ENCODE data around the gene AGBL3. TPM values are rescaled to one million over a fixed set of nuclear protein-coding genes. Genes with fewer than 3 reads are reported as not detected.

AGBL3 gene
- 0.97 and 3.5 TPM in 2 replicates for total RNA-seq (2014; rRNA removed; shearing (Covaris generic); ENCODE audit: low replicate concordance)

GRCh38 chr7:134986363-134987251 lies at the start of gene AGBL3:
Gene AGBL3, plus strand, starts transcription at chr7:134986508. Its CDS starts 1,426 bp downstream, at chr7:134987934.
- no peaks in the 10 kb centered on the region for H3K9me2 ChIP-seq (replicated peaks; ENCODE audit: insufficient read depth, low read length)
- H3K9ac ChIP-seq (ENCODE audit: low read length), result peak within 1 kb of the TSS; percentile 82
- DNase-seq, result peak; percentile 95
- H3K27me3 ChIP-seq (ENCODE audit: low read length), result no peaks in the 10 kb centered on the region
- peak within 1 kb of the TSS; percentile 93 for H2AFZ ChIP-seq (ENCODE audit: low read length)
- H3K4me1 ChIP-seq (ENCODE audit: low read length), result peaks cover 32% of the 10 kb centered on the region
- H3K4me3 ChIP-seq (ENCODE audit: low read length), result peak within 1 kb of the TSS; percentile 78
- peaks cover 18% of the 10 kb centered on the region for H3K79me2 ChIP-seq (ENCODE audit: low read length)
- no peaks in the 10 kb centered on the region for H3K36me3 ChIP-seq (ENCODE audit: insufficient read depth, low read length)
- H3K9me3 ChIP-seq (ENCODE audit: low read length), result no peaks in the 10 kb centered on the region
- peak within 1 kb of the TSS; percentile 83 for H3K4me2 ChIP-seq (ENCODE audit: low read depth, low read length, poor library complexity, severe bottlenecking)
- H3K27ac ChIP-seq (ENCODE audit: low read length), result no peak within 1 kb of the TSS
- H4K20me1 ChIP-seq (ENCODE audit: insufficient read depth, low read depth, low read length), result no peaks in the 10 kb centered on the region

GRCh38 chr7:134936893-134937510 lies 49.3 kb upstream of the AGBL3 start:
- Histone ChIP-seq H4K20me1 (ENCODE audit: insufficient read depth, low read depth, low read length) (no peaks in the 10 kb centered on the region), H3K4me2 (ENCODE audit: low read depth, low read length, poor library complexity, severe bottlenecking) (no peak overlapping the region), H3K27ac (ENCODE audit: low read length) (no peak overlapping the region), H3K9me2 (replicated peaks; ENCODE audit: insufficient read depth, low read length) (no peaks in the 10 kb centered on the region), H3K4me1 (ENCODE audit: low read length) (peaks cover 34% of the 10 kb centered on the region), H3K36me3 (ENCODE audit: insufficient read depth, low read length) (no peaks in the 10 kb centered on the region), H3K27me3 (ENCODE audit: low read length) (no peaks in the 10 kb centered on the region), H2AFZ (ENCODE audit: low read length) (0 out of 2 replicates have a peak overlapping the region, but pooled peaks have one; percentile 55), H3K9ac (ENCODE audit: low read length) (no peak overlapping the region), H3K4me3 (ENCODE audit: low read length) (no peak overlapping the region), H3K9me3 (ENCODE audit: low read length) (no peaks in the 10 kb centered on the region), H3K79me2 (ENCODE audit: low read length) (no peaks in the 10 kb centered on the region)
- DNase-seq, result no peak

GRCh38 chr7:134938141-134938540 lies 48.2 kb upstream of the AGBL3 start:
- H3K4me3 ChIP-seq (ENCODE audit: low read length), result peak overlapping the region; percentile 26; the same call in 1 of the 2 replicates
- H2AFZ ChIP-seq (ENCODE audit: low read length), result peak overlapping the region; percentile 55; the same call in 1 of the 2 replicates
- H3K27ac ChIP-seq (ENCODE audit: low read length), result no peak overlapping the region
- no peak overlapping the region for H3K9ac ChIP-seq (ENCODE audit: low read length)
- H3K4me2 ChIP-seq (ENCODE audit: low read depth, low read length, poor library complexity, severe bottlenecking), result peak overlapping the region; percentile 48
- H3K9me2 ChIP-seq (replicated peaks; ENCODE audit: insufficient read depth, low read length), result no peaks in the 10 kb centered on the region
- H3K27me3 ChIP-seq (ENCODE audit: low read length), result no peaks in the 10 kb centered on the region
- H3K79me2 ChIP-seq (ENCODE audit: low read length), result no peaks in the 10 kb centered on the region
- H3K9me3 ChIP-seq (ENCODE audit: low read length), result no peaks in the 10 kb centered on the region
- H3K4me1 ChIP-seq (ENCODE audit: low read length), result peaks cover 24% of the 10 kb centered on the region
- no peak for DNase-seq
- H4K20me1 ChIP-seq (ENCODE audit: insufficient read depth, low read depth, low read length), result no peaks in the 10 kb centered on the region
- H3K36me3 ChIP-seq (ENCODE audit: insufficient read depth, low read length), result no peaks in the 10 kb centered on the region

- Histone ChIP-seq H3K27ac (ENCODE audit: low read length) (no peak overlapping the region), H3K4me3 (ENCODE audit: low read length) (no peak overlapping the region), H3K9ac (ENCODE audit: low read length) (no peak overlapping the region), H3K36me3 (ENCODE audit: insufficient read depth, low read length) (no peaks in the 10 kb centered on the region), H3K27me3 (ENCODE audit: low read length) (no peaks in the 10 kb centered on the region), H3K9me3 (ENCODE audit: low read length) (no peaks in the 10 kb centered on the region), H2AFZ (ENCODE audit: low read length) (no peak overlapping the region), H3K4me1 (ENCODE audit: low read length) (peaks cover 14% of the 10 kb centered on the region), H3K79me2 (ENCODE audit: low read length) (no peaks in the 10 kb centered on the region), H4K20me1 (ENCODE audit: insufficient read depth, low read depth, low read length) (no peaks in the 10 kb centered on the region), H3K4me2 (ENCODE audit: low read depth, low read length, poor library complexity, severe bottlenecking) (no peak overlapping the region), H3K9me2 (replicated peaks; ENCODE audit: insufficient read depth, low read length) (no peaks in the 10 kb centered on the region)
- no peak for DNase-seq
Measured at GRCh38 chr7:134939136-134939535, 47.2 kb upstream of the AGBL3 start.

GRCh38 chr7:134940729-134941128 lies 45.6 kb upstream of the AGBL3 start:
- Histone ChIP-seq H3K79me2 (ENCODE audit: low read length) (no peaks in the 10 kb centered on the region), H3K4me2 (ENCODE audit: low read depth, low read length, poor library complexity, severe bottlenecking) (no peak overlapping the region), H3K36me3 (ENCODE audit: insufficient read depth, low read length) (no peaks in the 10 kb centered on the region), H4K20me1 (ENCODE audit: insufficient read depth, low read depth, low read length) (no peaks in the 10 kb centered on the region), H2AFZ (ENCODE audit: low read length) (no peak overlapping the region), H3K9me2 (replicated peaks; ENCODE audit: insufficient read depth, low read length) (no peaks in the 10 kb centered on the region), H3K4me3 (ENCODE audit: low read length) (no peak overlapping the region), H3K27me3 (ENCODE audit: low read length) (no peaks in the 10 kb centered on the region), H3K27ac (ENCODE audit: low read length) (no peak overlapping the region), H3K9ac (ENCODE audit: low read length) (no peak overlapping the region), H3K4me1 (ENCODE audit: low read length) (peaks cover 14% of the 10 kb centered on the region), H3K9me3 (ENCODE audit: low read length) (no peaks in the 10 kb centered on the region)
- no peak for DNase-seq

GRCh38 chr7:134941185-134941900 lies 45.0 kb upstream of the AGBL3 start:
- Histone ChIP-seq H3K27me3 (ENCODE audit: low read length) (no peaks in the 10 kb centered on the region), H3K27ac (ENCODE audit: low read length) (no peak overlapping the region), H3K9ac (ENCODE audit: low read length) (no peak overlapping the region), H3K4me1 (ENCODE audit: low read length) (peaks cover 15% of the 10 kb centered on the region), H3K4me2 (ENCODE audit: low read depth, low read length, poor library complexity, severe bottlenecking) (no peak overlapping the region), H3K9me3 (ENCODE audit: low read length) (no peaks in the 10 kb centered on the region), H3K4me3 (ENCODE audit: low read length) (no peak overlapping the region), H3K36me3 (ENCODE audit: insufficient read depth, low read length) (no peaks in the 10 kb centered on the region), H3K9me2 (replicated peaks; ENCODE audit: insufficient read depth, low read length) (no peaks in the 10 kb centered on the region), H3K79me2 (ENCODE audit: low read length) (no peaks in the 10 kb centered on the region), H4K20me1 (ENCODE audit: insufficient read depth, low read depth, low read length) (no peaks in the 10 kb centered on the region), H2AFZ (ENCODE audit: low read length) (no peak overlapping the region)
- DNase-seq, result no peak

- Histone ChIP-seq H2AFZ (ENCODE audit: low read length) (no peak overlapping the region), H3K4me3 (ENCODE audit: low read length) (no peak overlapping the region), H3K36me3 (ENCODE audit: insufficient read depth, low read length) (no peaks in the 10 kb centered on the region), H4K20me1 (ENCODE audit: insufficient read depth, low read depth, low read length) (no peaks in the 10 kb centered on the region), H3K27me3 (ENCODE audit: low read length) (no peaks in the 10 kb centered on the region), H3K4me1 (ENCODE audit: low read length) (peaks cover 17% of the 10 kb centered on the region), H3K4me2 (ENCODE audit: low read depth, low read length, poor library complexity, severe bottlenecking) (no peak overlapping the region), H3K27ac (ENCODE audit: low read length) (no peak overlapping the region), H3K9ac (ENCODE audit: low read length) (no peak overlapping the region), H3K79me2 (ENCODE audit: low read length) (no peaks in the 10 kb centered on the region), H3K9me2 (replicated peaks; ENCODE audit: insufficient read depth, low read length) (no peaks in the 10 kb centered on the region), H3K9me3 (ENCODE audit: low read length) (no peaks in the 10 kb centered on the region)
- no peak for DNase-seq
Measured at GRCh38 chr7:134941952-134942351, 44.4 kb upstream of the AGBL3 start.

All from Karpas-422 (cell line).